Cardiac fibroblast (primary cell): ENCODE results near the gene CPZ.
A peak's percentile ranks its signal among the peaks of the same experiment; 100 is the strongest.

Experiments used
- DNase-seq, 2 donors: peaks; one replicate each; pipeline versions ENCODE4 v3.0.0 to v3.0.0-alpha.2; 2010; ENCODE audit warnings: low read depth in 2 of 2
- H3K4me3 ChIP-seq, 2 donors: replicated peaks in 1 of 2; 1 replicate in 1 of 2; 2 replicates in 1 of 2; pipeline ENCODE4 v1.5.1; 2011; ENCODE audit warnings: low read depth in 2 of 2, low read length in 2 of 2, mild to moderate bottlenecking in 2 of 2, moderate library complexity in 1 of 2
- TF ChIP-seq, protein P1 (sequence below): IDR thresholded peaks from one replicate; pipeline ENCODE4 v1.5.1; 2011; ENCODE audit warnings: low read depth, mild to moderate bottlenecking, low read length, inconsistent platforms

The CPZ gene

DNA sequence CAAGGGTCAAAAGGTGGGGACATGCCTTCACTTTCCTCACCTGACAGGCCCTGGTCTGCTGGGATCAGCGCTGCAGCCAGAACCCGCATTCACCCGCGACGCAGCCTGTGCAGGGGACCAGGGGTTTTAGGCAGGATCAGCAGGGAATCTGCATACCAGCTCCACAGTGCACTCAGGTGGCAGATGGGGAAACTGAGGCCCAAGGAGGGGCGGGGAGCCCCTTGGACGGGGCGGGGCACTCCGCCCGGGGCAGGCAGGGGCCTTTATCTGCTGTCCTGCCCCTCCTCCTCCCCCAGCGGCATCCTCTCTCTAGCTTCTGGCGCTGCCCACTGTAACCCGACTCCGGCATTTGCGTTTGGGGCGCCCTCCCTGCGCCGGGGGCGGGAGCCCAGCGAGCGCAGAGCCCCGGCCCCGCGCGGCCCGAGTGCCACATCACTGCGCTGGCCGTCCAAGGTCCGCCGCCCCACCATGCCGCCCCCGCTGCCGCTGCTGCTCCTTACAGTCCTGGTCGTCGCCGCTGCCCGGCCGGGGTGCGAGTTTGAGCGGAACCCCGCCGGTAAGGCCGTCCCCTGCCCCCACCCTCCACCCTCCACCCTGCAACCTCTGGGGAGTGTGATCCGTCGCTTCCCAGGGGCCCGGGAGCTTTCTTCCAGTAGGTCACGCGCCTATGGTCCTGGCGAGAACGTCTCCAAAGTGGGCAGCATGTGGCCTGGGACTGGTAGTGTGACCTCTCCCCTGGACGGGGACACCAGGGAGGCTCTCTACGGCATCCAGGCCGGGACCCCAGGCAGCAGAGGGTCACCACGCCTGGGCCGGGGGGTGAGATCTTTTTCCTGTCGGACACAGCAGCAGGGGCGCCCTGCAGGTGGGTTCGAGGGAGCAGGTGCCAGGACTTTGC lies at the start of gene CPZ:
TSS of gene CPZ (plus strand) at position 400 of the 898 bp plus-strand sequence. CDS start at position 469, 69 bp downstream.
- H3K4me3 ChIP-seq: peak within 1 kb of the TSS in 1 of 2 donors; percentile 42
- peak in 1 of 2 donors; percentile 48 for DNase-seq
- TF ChIP-seq, protein P1, sequence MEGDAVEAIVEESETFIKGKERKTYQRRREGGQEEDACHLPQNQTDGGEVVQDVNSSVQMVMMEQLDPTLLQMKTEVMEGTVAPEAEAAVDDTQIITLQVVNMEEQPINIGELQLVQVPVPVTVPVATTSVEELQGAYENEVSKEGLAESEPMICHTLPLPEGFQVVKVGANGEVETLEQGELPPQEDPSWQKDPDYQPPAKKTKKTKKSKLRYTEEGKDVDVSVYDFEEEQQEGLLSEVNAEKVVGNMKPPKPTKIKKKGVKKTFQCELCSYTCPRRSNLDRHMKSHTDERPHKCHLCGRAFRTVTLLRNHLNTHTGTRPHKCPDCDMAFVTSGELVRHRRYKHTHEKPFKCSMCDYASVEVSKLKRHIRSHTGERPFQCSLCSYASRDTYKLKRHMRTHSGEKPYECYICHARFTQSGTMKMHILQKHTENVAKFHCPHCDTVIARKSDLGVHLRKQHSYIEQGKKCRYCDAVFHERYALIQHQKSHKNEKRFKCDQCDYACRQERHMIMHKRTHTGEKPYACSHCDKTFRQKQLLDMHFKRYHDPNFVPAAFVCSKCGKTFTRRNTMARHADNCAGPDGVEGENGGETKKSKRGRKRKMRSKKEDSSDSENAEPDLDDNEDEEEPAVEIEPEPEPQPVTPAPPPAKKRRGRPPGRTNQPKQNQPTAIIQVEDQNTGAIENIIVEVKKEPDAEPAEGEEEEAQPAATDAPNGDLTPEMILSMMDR: no peak

DNA sequence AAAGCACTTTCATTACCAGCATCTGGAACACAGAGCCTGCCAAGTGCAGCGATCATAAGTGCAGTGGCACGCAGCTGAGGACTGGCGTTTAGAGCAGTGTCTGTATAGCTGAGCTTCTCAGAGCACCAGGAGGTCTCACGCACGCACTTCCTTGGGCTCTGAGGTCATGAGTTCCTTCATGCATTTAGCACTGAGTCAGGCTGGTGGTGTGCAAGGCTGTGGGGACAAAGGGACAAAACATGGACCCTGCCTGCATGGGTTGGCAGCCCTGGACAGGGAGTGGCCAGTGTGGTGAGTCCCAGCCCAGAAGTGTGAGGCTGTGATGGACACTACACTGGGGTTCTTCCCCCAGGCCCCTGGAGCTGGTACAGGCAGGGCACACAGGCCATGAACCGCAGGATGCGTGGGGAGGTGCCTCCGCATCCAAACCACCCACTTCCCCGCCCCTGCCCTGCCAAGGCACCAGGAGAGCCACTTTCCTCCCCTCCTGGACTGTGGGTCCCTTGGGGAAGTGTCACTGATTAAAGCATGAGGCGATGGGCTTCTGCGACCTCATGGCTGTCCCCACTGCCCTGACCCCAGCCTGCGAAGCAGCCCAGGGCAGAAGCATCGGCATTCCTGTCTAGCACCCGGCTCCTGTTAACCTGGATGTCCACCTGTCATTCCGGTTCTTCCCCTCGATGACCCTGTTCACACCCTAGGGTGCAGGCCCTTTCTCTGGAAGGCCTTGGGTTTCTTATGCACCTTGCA lies 49.6 kb upstream of the CPZ start:
- DNase-seq: no peak
- no peak overlapping the region for H3K4me3 ChIP-seq
- TF ChIP-seq, protein P1: no peak

DNA sequence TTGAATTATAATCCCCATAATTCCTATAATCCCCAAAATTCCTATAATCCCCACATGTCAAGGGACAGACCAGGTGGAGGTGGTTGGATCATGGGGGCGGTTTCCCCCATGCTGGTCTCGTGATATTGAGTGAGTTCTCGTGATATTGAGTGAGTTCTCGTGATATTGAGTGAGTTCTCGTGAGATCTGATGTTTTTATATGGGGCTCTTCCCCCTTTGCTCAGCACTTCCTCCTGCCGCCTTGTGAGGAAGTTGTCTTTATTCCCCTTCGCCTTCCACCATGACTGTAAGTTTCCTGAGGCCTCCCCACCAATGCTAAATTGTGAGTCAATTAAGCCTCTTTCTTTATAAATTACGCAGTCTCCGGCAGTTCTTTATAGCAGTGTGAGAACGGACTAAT lies 48.9 kb upstream of the CPZ start:
- DNase-seq: no peak
- H3K4me3 ChIP-seq: no peak overlapping the region
- TF ChIP-seq, protein P1: no peak

- no peak for DNase-seq
- no peak overlapping the region for H3K4me3 ChIP-seq
- TF ChIP-seq, protein P1: no peak
These were observed 48.3 kb upstream of the CPZ start for GRCh38 chr4:8544282-8544681.

GRCh38 chr4:8544741-8545438 lies 47.7 kb upstream of the CPZ start:
- DNase-seq: peak; percentile 45 to 66
- TF ChIP-seq, protein P1: no peak
- H3K4me3 ChIP-seq: no peak overlapping the region

DNA sequence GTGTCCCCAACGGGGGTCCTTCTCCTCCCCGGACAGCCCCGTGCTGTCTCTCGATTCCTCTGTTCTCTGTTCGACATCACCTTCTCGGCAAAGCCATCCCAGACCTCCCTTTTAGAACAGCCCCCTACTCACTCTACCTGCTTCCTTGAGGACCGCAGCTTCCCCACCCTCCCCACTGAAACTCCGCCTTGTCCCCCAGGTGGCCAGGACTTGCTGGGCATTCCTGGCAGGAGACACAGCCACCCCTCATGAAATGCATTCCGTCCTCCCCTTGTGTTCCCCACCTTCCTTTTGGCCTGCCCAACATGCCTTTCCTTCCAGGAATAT lies 47.2 kb upstream of the CPZ start:
- no peak overlapping the region for H3K4me3 ChIP-seq
- TF ChIP-seq, protein P1: no peak
- no peak for DNase-seq
